ENCODE results near the gene RBFOX2.
A peak's percentile ranks its signal among the peaks of the same experiment; 100 is the strongest.

Gene RBFOX2

DNA sequence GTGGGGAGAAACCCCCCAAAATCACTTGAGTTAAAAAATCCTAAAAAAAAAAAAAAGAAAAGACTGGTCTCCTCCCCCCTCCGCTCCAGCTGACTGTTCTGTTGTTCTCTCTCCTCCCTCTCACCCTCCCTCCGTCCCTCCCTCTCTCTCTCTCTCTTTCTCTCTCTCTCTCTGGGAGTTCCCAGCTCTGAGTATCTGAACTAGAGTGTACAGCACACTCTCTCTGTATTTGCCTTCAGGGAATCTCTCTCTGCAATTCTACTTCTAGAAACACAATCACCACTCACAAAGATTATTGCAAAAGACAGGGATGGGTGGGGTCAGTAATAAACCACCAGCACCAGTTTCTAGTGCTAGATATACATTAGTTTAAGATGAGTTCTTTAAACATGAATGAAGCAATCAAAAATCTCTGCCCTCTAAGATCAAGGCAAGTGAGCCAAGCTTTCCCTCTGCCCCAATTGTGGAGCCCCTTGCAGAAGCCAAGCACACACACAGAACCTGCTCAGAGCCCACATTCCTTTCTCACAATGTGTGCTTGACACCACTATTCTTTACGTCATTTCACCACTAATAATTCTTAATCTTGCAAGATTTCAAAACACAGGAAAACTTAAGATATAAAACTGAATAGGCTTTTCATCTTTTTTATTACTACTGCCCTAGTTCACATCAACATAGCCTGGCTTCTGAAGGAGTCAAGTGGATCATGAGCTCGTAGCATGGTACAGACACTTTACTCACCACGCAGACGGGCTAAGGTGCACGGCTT, 133.5 kb downstream of the RBFOX2 start:
- H3K4me3 ChIP-seq (ENCODE audit: severe bottlenecking): no peak overlapping the region
- peak; percentile 91 for ATAC-seq (ENCODE audit: low read depth)
- H3K4me1 ChIP-seq (ENCODE audit: insufficient read depth, poor library complexity, severe bottlenecking): peaks cover 41% of the 10 kb centered on the region
- H3K27ac ChIP-seq (ENCODE audit: poor library complexity, severe bottlenecking): peak overlapping the region; percentile 72
- H3K36me3 ChIP-seq (ENCODE audit: low read depth): no peaks in the 10 kb centered on the region
- TF ChIP-seq, protein P1, sequence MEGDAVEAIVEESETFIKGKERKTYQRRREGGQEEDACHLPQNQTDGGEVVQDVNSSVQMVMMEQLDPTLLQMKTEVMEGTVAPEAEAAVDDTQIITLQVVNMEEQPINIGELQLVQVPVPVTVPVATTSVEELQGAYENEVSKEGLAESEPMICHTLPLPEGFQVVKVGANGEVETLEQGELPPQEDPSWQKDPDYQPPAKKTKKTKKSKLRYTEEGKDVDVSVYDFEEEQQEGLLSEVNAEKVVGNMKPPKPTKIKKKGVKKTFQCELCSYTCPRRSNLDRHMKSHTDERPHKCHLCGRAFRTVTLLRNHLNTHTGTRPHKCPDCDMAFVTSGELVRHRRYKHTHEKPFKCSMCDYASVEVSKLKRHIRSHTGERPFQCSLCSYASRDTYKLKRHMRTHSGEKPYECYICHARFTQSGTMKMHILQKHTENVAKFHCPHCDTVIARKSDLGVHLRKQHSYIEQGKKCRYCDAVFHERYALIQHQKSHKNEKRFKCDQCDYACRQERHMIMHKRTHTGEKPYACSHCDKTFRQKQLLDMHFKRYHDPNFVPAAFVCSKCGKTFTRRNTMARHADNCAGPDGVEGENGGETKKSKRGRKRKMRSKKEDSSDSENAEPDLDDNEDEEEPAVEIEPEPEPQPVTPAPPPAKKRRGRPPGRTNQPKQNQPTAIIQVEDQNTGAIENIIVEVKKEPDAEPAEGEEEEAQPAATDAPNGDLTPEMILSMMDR (IDR thresholded peaks at IDR 0.05; ENCODE audit: poor library complexity, severe bottlenecking): no peak
- no peaks in the 10 kb centered on the region for H3K9me3 ChIP-seq (ENCODE audit: severe bottlenecking)
- no peak for DNase-seq (ENCODE audit: low spot score)
- H3K27me3 ChIP-seq (ENCODE audit: insufficient read depth, poor library complexity, severe bottlenecking): no peaks in the 10 kb centered on the region

DNA sequence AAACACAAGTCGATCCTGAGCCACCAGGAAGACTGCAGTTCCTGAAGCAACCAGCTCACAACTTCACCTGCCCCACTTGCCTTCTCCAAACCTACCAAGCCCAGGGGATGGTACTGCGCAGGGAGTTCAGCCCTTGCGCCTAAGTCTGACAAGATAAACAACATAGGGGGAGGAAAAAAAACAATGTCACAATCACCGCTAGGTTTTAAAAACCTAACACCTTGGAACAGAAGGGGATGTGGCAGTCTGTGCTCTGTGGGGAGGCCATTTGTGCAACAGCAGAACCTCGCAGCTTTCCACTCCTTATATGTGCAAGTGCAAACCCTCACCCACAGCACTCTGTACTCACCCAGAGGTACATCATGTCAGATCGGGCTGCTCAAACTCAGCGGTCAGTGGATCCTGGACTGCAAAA, 134.2 kb downstream of the RBFOX2 start:
- DNase-seq (ENCODE audit: low spot score): no peak
- Histone ChIP-seq H3K27me3 (ENCODE audit: insufficient read depth, poor library complexity, severe bottlenecking) (no peaks in the 10 kb centered on the region), H3K4me3 (ENCODE audit: severe bottlenecking) (no peak overlapping the region), H3K4me1 (ENCODE audit: insufficient read depth, poor library complexity, severe bottlenecking) (peaks cover 35% of the 10 kb centered on the region), H3K36me3 (ENCODE audit: low read depth) (no peaks in the 10 kb centered on the region), H3K27ac (ENCODE audit: poor library complexity, severe bottlenecking) (peak overlapping the region; percentile 72), H3K9me3 (ENCODE audit: severe bottlenecking) (no peaks in the 10 kb centered on the region)
- TF ChIP-seq, protein P1 (IDR thresholded peaks at IDR 0.05; ENCODE audit: poor library complexity, severe bottlenecking): no peak
- no peak for ATAC-seq (ENCODE audit: low read depth)

DNA sequence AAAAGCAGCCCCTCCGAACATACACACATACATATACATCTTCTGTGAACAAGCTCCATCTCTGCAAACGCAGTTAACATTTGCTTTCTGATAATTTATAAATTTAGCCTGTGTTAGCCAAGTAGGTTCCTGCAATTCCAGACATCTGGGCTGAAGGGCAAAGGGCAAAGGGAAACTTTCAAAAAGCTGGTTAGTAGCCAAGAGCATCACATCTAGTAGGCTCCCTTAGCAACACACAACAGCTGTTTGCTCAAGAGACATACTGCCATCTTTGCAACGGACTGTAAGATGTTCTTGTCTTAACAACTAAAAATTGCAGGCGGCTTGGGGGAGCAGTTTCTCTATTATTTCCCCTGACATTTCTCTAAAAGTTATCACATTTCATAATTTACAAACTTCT, 134.9 kb downstream of the RBFOX2 start:
- no peak for DNase-seq (ENCODE audit: low spot score)
- TF ChIP-seq, protein P1 (IDR thresholded peaks at IDR 0.05; ENCODE audit: poor library complexity, severe bottlenecking): no peak

DNA sequence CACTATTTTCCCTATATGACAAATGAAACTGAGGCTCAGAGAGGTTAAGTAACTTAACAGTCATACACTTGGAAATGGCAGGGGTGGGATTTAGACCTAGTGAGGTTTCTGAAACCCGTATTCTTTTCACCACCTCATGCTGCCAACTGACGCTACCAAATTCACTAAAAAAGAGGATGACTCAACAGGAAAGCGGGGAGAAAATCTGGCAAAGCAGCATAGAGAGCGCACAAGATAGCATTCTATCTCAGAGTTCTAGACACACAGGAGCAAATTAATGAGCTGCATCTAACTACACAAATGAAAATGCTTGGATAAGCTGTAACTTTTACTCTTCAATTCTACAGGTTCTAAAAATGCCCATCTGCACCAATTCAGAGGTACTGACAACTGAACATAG, 136.4 kb downstream of the RBFOX2 start:
- Histone ChIP-seq H3K36me3 (ENCODE audit: low read depth) (no peaks in the 10 kb centered on the region), H3K4me1 (ENCODE audit: insufficient read depth, poor library complexity, severe bottlenecking) (peaks cover 39% of the 10 kb centered on the region), H3K4me3 (ENCODE audit: severe bottlenecking) (no peak overlapping the region), H3K9me3 (ENCODE audit: severe bottlenecking) (no peaks in the 10 kb centered on the region), H3K27ac (ENCODE audit: poor library complexity, severe bottlenecking) (no peak overlapping the region), H3K27me3 (ENCODE audit: insufficient read depth, poor library complexity, severe bottlenecking) (no peaks in the 10 kb centered on the region)
- DNase-seq (ENCODE audit: low spot score) (no peak), ATAC-seq (ENCODE audit: low read depth) (peak; percentile 15; the same call in 1 of the 3 replicates)
- TF ChIP-seq, protein P1 (IDR thresholded peaks at IDR 0.05; ENCODE audit: poor library complexity, severe bottlenecking): no peak

More for the DNA sequence above, 134.9 kb downstream of the RBFOX2 start:
- H3K9me3 ChIP-seq (ENCODE audit: severe bottlenecking): no peaks in the 10 kb centered on the region
- no peaks in the 10 kb centered on the region for H3K36me3 ChIP-seq (ENCODE audit: low read depth)
- H3K27me3 ChIP-seq (ENCODE audit: insufficient read depth, poor library complexity, severe bottlenecking): no peaks in the 10 kb centered on the region
- no peak overlapping the region for H3K27ac ChIP-seq (ENCODE audit: poor library complexity, severe bottlenecking)
- no peak overlapping the region for H3K4me3 ChIP-seq (ENCODE audit: severe bottlenecking)
- H3K4me1 ChIP-seq (ENCODE audit: insufficient read depth, poor library complexity, severe bottlenecking): peaks cover 35% of the 10 kb centered on the region
- ATAC-seq (ENCODE audit: low read depth): no peak

DNA sequence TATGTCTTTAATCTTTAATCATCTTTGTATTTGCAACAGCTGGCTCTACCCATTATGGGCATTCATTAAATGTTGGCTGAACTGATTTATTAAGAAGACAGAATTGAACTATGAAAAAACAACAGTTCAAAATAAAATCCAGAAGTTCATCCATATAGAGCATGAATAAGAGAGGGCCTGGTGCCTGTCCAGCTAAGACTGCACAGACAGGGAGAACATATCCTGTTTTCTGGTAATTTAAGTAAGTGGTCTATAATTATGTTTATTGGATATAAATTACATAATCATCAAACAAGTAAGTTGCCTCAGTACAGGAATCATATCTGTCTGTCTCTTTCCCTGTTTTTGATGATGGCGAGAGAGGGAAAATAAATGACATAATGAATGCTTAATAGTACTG, 137.2 kb downstream of the RBFOX2 start:
- no peak for DNase-seq (ENCODE audit: low spot score)
- H3K4me3 ChIP-seq (ENCODE audit: severe bottlenecking): no peak overlapping the region
- H3K27ac ChIP-seq (ENCODE audit: poor library complexity, severe bottlenecking): no peak overlapping the region
- no peaks in the 10 kb centered on the region for H3K27me3 ChIP-seq (ENCODE audit: insufficient read depth, poor library complexity, severe bottlenecking)
- TF ChIP-seq, protein P1 (IDR thresholded peaks at IDR 0.05; ENCODE audit: poor library complexity, severe bottlenecking): no peak
- no peaks in the 10 kb centered on the region for H3K36me3 ChIP-seq (ENCODE audit: low read depth)
- H3K4me1 ChIP-seq (ENCODE audit: insufficient read depth, poor library complexity, severe bottlenecking): peaks cover 34% of the 10 kb centered on the region
- H3K9me3 ChIP-seq (ENCODE audit: severe bottlenecking): no peaks in the 10 kb centered on the region
- no peak for ATAC-seq (ENCODE audit: low read depth)

Measured in RWPE2 (cell line).